H1 (cell line): ENCODE data around the gene HIBADH. TPM values are rescaled to one million over a fixed set of nuclear protein-coding genes. Genes with fewer than 3 reads are reported as not detected.

Source experiments
- CTCF ChIA-PET: fragments of 300-600 bp; sonication (Branson Sonifier 250); formaldehyde crosslinking; loops from one replicate; lab custom pipeline; 2021; ENCODE audit not compliant: partially characterized antibody; lab: Charles Lee
- POLR2A ChIA-PET: fragments of 300-600 bp; sonication (Branson Sonifier 250); formaldehyde crosslinking; loops from one replicate; lab custom pipeline; 2021; ENCODE audit warnings: inconsistent platforms; ENCODE audit not compliant: partially characterized antibody; lab: Charles Lee
- DNase-seq, 2 experiments: peaks; one replicate each; pipeline versions ENCODE4 v3.0.0 to v3.0.0-alpha.2; 2010 to 2022; ENCODE audit warnings: low spot score in 2 of 2, low read depth in 1 of 2, mixed read lengths in 1 of 2
- FAIRE-seq: peaks from 2 replicates; lab custom pipeline; 2011; peaks lifted over from hg19 to GRCh38; lab: Jason Lieb, UNC
- H2AFZ ChIP-seq: 2 replicates; pipeline ENCODE4 v1.8.1; 2012; ENCODE audit warnings: low read length, inconsistent platforms
- H2AK5ac ChIP-seq: 2 replicates; pipeline ENCODE4 v1.6.1; 2013; ENCODE audit warnings: low read depth, low read length
- H2BK120ac ChIP-seq: replicated peaks from 2 replicates; pipeline ENCODE3; 2013; ENCODE audit warnings: low read depth, low read length, inconsistent platforms
- H2BK12ac ChIP-seq: 2 replicates; pipeline ENCODE4 v1.6.1; 2013; ENCODE audit warnings: low read depth, low read length
- H2BK15ac ChIP-seq: 2 replicates; pipeline ENCODE4 v1.6.1; 2013; ENCODE audit warnings: low read length
- H2BK20ac ChIP-seq: 2 replicates; pipeline ENCODE4 v1.6.1; 2013; ENCODE audit warnings: low read length
- H2BK5ac ChIP-seq: 2 replicates; pipeline ENCODE4 v1.6.1; 2013; ENCODE audit warnings: low read depth, low read length
- H3K14ac ChIP-seq: 2 replicates; pipeline ENCODE4 v1.6.1; 2013; ENCODE audit warnings: inconsistent platforms; ENCODE audit not compliant: insufficient read length
- H3K18ac ChIP-seq: 2 replicates; pipeline ENCODE4 v1.6.1; 2013; ENCODE audit warnings: low read length; ENCODE audit errors: extremely low read depth
- H3K23ac ChIP-seq: 2 replicates; pipeline ENCODE4 v1.6.1; 2013; ENCODE audit warnings: inconsistent platforms; ENCODE audit not compliant: insufficient read length
- H3K23me2 ChIP-seq: 2 replicates; pipeline ENCODE4 v1.6.1; 2013; ENCODE audit warnings: low read depth, low read length
- H3K27ac ChIP-seq: 2 replicates; pipeline ENCODE4 v1.6.1; 2011; ENCODE audit warnings: low read depth, low read length, inconsistent platforms
- H3K27me3 ChIP-seq, 4 experiments: replicated peaks in 1 of 4; 1 replicate in 1 of 4; 2 replicates in 3 of 4; pipeline versions ENCODE4 v1.6.1 to v1.8.1; 2011 to 2013; ENCODE audit warnings: low read length in 3 of 4, mild to moderate bottlenecking in 3 of 4, inconsistent platforms in 2 of 4, mixed read lengths in 2 of 4, moderate library complexity in 1 of 4; ENCODE audit not compliant: control insufficient read depth in 3 of 4, insufficient read depth in 3 of 4; ENCODE audit errors: extremely low read depth in 1 of 4
- H3K36me3 ChIP-seq, 4 experiments: 2 replicates each; pipeline versions ENCODE4 v1.6.1 to v1.8.1; 2011 to 2013; ENCODE audit warnings: mild to moderate bottlenecking in 4 of 4, low read length in 3 of 4, moderate library complexity in 2 of 4, control low read depth in 1 of 4, inconsistent platforms in 1 of 4; ENCODE audit not compliant: insufficient read depth in 4 of 4, control insufficient read depth in 2 of 4
- H3K4ac ChIP-seq: replicated peaks from 2 replicates; pipeline ENCODE3; 2013; ENCODE audit warnings: low read length, low read depth, mixed read lengths, inconsistent platforms; ENCODE audit not compliant: insufficient read length
- H3K4me1 ChIP-seq, 4 experiments: replicated peaks in 1 of 4; 1 replicate in 1 of 4; 2 replicates in 3 of 4; pipeline versions ENCODE4 v1.6.1 to v1.8.1; 2011 to 2013; ENCODE audit warnings: low read length in 3 of 4, inconsistent platforms in 2 of 4, mixed read lengths in 1 of 4; ENCODE audit not compliant: insufficient read depth in 4 of 4, control insufficient read depth in 3 of 4
- H3K4me2 ChIP-seq, 2 experiments: 2 replicates each; pipeline versions ENCODE4 v1.6.1 to v1.8.1; 2011 to 2013; ENCODE audit warnings: low read depth in 2 of 2, low read length in 2 of 2, control low read depth in 1 of 2, inconsistent platforms in 1 of 2, mild to moderate bottlenecking in 1 of 2; ENCODE audit not compliant: insufficient read depth in 1 of 2
- H3K4me3 ChIP-seq, 4 experiments: fragments of 200-600, 300-600 bp in 1 of 4; sonication (generic), shearing (Covaris generic), sonication (Bioruptor Twin) in 1 of 4; 2 replicates each; pipeline versions ENCODE4 v1.5.1 to v1.8.1; 2011 to 2016; ENCODE audit warnings: low read length in 4 of 4, low read depth in 3 of 4, control low read depth in 2 of 4, inconsistent platforms in 2 of 4, mild to moderate bottlenecking in 2 of 4, mixed read lengths in 1 of 4, moderate library complexity in 1 of 4; ENCODE audit not compliant: insufficient read depth in 2 of 4; ENCODE audit errors: extremely low read depth in 1 of 4
- H3K56ac ChIP-seq: replicated peaks from 2 replicates; pipeline ENCODE3; 2013; ENCODE audit warnings: low read depth, mild to moderate bottlenecking, mixed read lengths, low read length, inconsistent platforms; ENCODE audit not compliant: insufficient read length
- H3K79me1 ChIP-seq: 2 replicates; pipeline ENCODE4 v1.6.1; 2013; ENCODE audit warnings: low read depth, low read length, control low read depth
- H3K79me2 ChIP-seq, 2 experiments: 2 replicates each; pipeline versions ENCODE4 v1.6.1 to v1.8.1; 2012 to 2013; ENCODE audit warnings: low read length in 2 of 2, mild to moderate bottlenecking in 2 of 2, inconsistent platforms in 1 of 2; ENCODE audit not compliant: insufficient read depth in 2 of 2, control insufficient read depth in 1 of 2
- H3K9ac ChIP-seq, 4 experiments: replicated peaks in 1 of 4; 1 replicate in 1 of 4; 2 replicates in 3 of 4; pipeline versions ENCODE4 v1.6.1 to v1.8.1; 2011 to 2013; ENCODE audit warnings: low read depth in 3 of 4, low read length in 3 of 4, control low read depth in 2 of 4, mild to moderate bottlenecking in 2 of 4, moderate library complexity in 2 of 4, inconsistent platforms in 1 of 4; ENCODE audit errors: extremely low read depth in 1 of 4
- H3K9me3 ChIP-seq, 2 experiments: 2 replicates each; pipeline versions ENCODE4 v1.6.1 to v1.8.1; 2012 to 2013; ENCODE audit warnings: mild to moderate bottlenecking in 2 of 2, moderate library complexity in 2 of 2, control low read depth in 1 of 2, inconsistent platforms in 1 of 2, low read depth in 1 of 2, low read length in 1 of 2, mixed read lengths in 1 of 2; ENCODE audit not compliant: insufficient read depth in 2 of 2
- H4K20me1 ChIP-seq, 2 experiments: replicated peaks in 1 of 2; 2 replicates each; pipeline versions ENCODE3 to v1.8.1; 2011 to 2013; ENCODE audit warnings: inconsistent platforms in 2 of 2, low read length in 2 of 2, mild to moderate bottlenecking in 1 of 2; ENCODE audit not compliant: insufficient read depth in 2 of 2, control insufficient read depth in 1 of 2
- H4K5ac ChIP-seq: 2 replicates; pipeline ENCODE4 v1.6.1; 2013; ENCODE audit warnings: low read length, low read depth, mixed read lengths, inconsistent platforms; ENCODE audit not compliant: insufficient read length
- H4K8ac ChIP-seq: 2 replicates; pipeline ENCODE4 v1.8.0; 2013; ENCODE audit warnings: mild to moderate bottlenecking, moderate library complexity, low read length, inconsistent platforms; ENCODE audit not compliant: insufficient read depth; ENCODE audit errors: extremely low read depth
- H4K91ac ChIP-seq: replicated peaks from 2 replicates; pipeline ENCODE3; 2013; ENCODE audit warnings: low read length, mixed read lengths, inconsistent platforms; ENCODE audit not compliant: insufficient read length
- CBX5 ChIP-seq: fragments of 300-800, 300-1000 bp; sonication (generic); IDR thresholded peaks from 2 replicates; pipeline ENCODE4 v1.7.1; 2016; ENCODE audit warnings: antibody characterized with exemption, low read length, low read depth
- CHD2 ChIP-seq: IDR thresholded peaks from 2 replicates; pipeline ENCODE4 v1.6.1; 2012; ENCODE audit warnings: low read length, improper control_type of control experiment
- JUN ChIP-seq: IDR thresholded peaks from 2 replicates; pipeline ENCODE4 v1.6.1; 2011; ENCODE audit warnings: low read depth, mild to moderate bottlenecking, improper control_type of control experiment, low read length
- NANOG ChIP-seq: IDR thresholded peaks from 2 replicates; pipeline ENCODE4 v1.6.1; 2011; ENCODE audit warnings: low read length, low read depth, mild to moderate bottlenecking, inconsistent platforms; ENCODE audit not compliant: insufficient read depth, poor library complexity, severe bottlenecking
- NRF1 ChIP-seq: IDR thresholded peaks from 2 replicates; pipeline ENCODE4 v1.6.1; 2011; ENCODE audit warnings: mild to moderate bottlenecking, low read depth, low read length, improper control_type of control experiment
- POLR2AphosphoS5 ChIP-seq: IDR thresholded peaks from 2 replicates; pipeline ENCODE4 v1.6.1; 2011; ENCODE audit warnings: low read depth, low read length
- RXRA ChIP-seq: IDR thresholded peaks from 2 replicates; pipeline ENCODE4 v1.6.1; 2011; ENCODE audit warnings: low read depth, mild to moderate bottlenecking, low read length, moderate library complexity; ENCODE audit not compliant: insufficient read depth
- SP1 ChIP-seq: IDR thresholded peaks from 2 replicates; pipeline ENCODE4 v1.6.1; 2011; ENCODE audit warnings: low read depth, low read length
- TAF7 ChIP-seq: optimal IDR thresholded peaks from 2 replicates; pipeline ENCODE3; 2011; ENCODE audit warnings: low read depth, mild to moderate bottlenecking, inconsistent platforms, low read length, moderate library complexity, borderline replicate concordance
- TEAD4 ChIP-seq: IDR thresholded peaks from 2 replicates; pipeline ENCODE4 v1.6.1; 2012; ENCODE audit warnings: low read depth, low read length, inconsistent platforms, mixed read lengths
- YY1 ChIP-seq: IDR thresholded peaks from 2 replicates; pipeline ENCODE4 v1.6.1; 2011; ENCODE audit warnings: low read depth, mild to moderate bottlenecking, low read length
- WGBS, 2 experiments: shearing (Covaris generic) in 1 of 2; methylation state at CpG; one replicate each; pipeline versions ENCODE4 v1.1.6 to v1.1.7; 2013 to 2015; ENCODE audit warnings: low lambda C conversion rate in 2 of 2, mixed read lengths in 2 of 2, inconsistent platforms in 1 of 2, low coverage in 1 of 2, missing lambda C conversion rate in 1 of 2; ENCODE audit not compliant: insufficient replicate concordance in 2 of 2, insufficient coverage in 1 of 2, insufficient read length in 1 of 2; ENCODE audit errors: extremely low coverage in 1 of 2, missing lambda C conversion rate in 1 of 2; 5-methylcytosine and 5-hydroxymethylcytosine counted together
- polyA plus RNA-seq, 7 experiments: library from polyadenylated mRNA; depleted of rRNA in 3 of 7; stranded (reverse) in 5 of 7; unstranded in 2 of 7; fragments of >200 nt in 5 of 7; fragments of 200-250 nt in 2 of 7; gene quantifications; 1 replicate in 5 of 7; 2 replicates in 1 of 7; 4 replicates in 1 of 7; pipeline versions ENCODE4 v1.2.1 to v1.2.3, GENCODE V29; 2011 to 2013; ENCODE audit warnings: missing spikeins in 2 of 7, mixed read lengths in 2 of 7
- total RNA-seq: library from RNA; stranded (reverse); fragmentation: NEBNext Ultra II Directional; extraction: Animal tissue kit (Norgen Biotek cat#: 25700); gene quantifications from 2 replicates; pipeline ENCODE4 v1.2.1, GENCODE V29; 2021
- TF ChIP-seq, protein P1 (sequence below): IDR thresholded peaks from 2 replicates; pipeline ENCODE4 v1.6.1; 2012; ENCODE audit warnings: low read length, inconsistent platforms

Gene HIBADH
- total and polyA plus RNA-seq, 2 of the 8 experiments (the other 6 are each of a cell fraction or from before 2014, with no cell fraction given): 30.1 to 39.5 TPM

DNA sequence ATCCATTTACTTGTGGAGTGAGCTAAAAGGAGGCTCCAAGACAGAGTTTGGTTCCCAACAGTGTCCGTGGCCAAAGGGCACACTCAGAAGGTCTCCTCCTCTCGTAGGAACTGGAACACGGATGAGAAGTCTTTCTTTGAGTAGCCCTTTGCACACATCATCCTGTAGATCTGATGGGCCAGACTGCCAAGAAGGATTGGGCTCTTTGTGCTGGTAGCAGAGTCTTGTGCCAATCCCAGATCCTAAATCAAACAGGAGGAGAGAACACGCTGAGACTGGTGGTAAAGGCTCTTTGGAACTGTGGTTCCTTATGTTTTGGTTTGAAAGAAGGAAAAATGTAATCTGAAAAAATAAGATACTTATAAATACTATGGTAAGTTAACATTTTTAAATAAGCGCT lies 136.6 kb downstream of the HIBADH start:
- TF ChIP-seq POLR2AphosphoS5 (no peak), RXRA (no peak), NRF1 (no peak), CBX5 (no peak), NANOG (no peak), CHD2 (no peak), JUN (no peak), SP1 (no peak), TAF7 (no peak), TEAD4 (no peak), YY1 (no peak)
- TF ChIP-seq, protein P1, sequence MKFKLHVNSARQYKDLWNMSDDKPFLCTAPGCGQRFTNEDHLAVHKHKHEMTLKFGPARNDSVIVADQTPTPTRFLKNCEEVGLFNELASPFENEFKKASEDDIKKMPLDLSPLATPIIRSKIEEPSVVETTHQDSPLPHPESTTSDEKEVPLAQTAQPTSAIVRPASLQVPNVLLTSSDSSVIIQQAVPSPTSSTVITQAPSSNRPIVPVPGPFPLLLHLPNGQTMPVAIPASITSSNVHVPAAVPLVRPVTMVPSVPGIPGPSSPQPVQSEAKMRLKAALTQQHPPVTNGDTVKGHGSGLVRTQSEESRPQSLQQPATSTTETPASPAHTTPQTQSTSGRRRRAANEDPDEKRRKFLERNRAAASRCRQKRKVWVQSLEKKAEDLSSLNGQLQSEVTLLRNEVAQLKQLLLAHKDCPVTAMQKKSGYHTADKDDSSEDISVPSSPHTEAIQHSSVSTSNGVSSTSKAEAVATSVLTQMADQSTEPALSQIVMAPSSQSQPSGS: no peak
- TF ChIP-seq, all 59 proteins: peak for 0
- FAIRE-seq (no peak), DNase-seq (no peak)
- ChIA-PET POLR2A (no interaction called here), CTCF (no interaction called here)
- Histone ChIP-seq H3K27me3 (no peaks in the 10 kb centered on the region), H3K9me3 (no peaks in the 10 kb centered on the region), H3K4me1 (no peaks in the 10 kb centered on the region), H2BK120ac (no peak overlapping the region), H3K4me2 (no peak overlapping the region), H3K23ac (no peak overlapping the region), H3K4ac (no peak overlapping the region), H3K23me2 (no peaks in the 10 kb centered on the region), H3K14ac (no peak overlapping the region), H4K20me1 (no peaks in the 10 kb centered on the region), H2AK5ac (no peak overlapping the region), H3K79me1 (no peaks in the 10 kb centered on the region), H4K5ac (no peak overlapping the region), H2BK20ac (no peak overlapping the region), H2BK12ac (no peak overlapping the region), H2BK5ac (no peak overlapping the region), H3K4me3 (no peak overlapping the region), H3K56ac (no peak overlapping the region), H2AFZ (no peak overlapping the region), H4K8ac (no peak overlapping the region), H3K18ac (no peak overlapping the region), H3K79me2 (no peaks in the 10 kb centered on the region), H3K9ac (no peak overlapping the region), H4K91ac (no peak overlapping the region), H2BK15ac (no peak overlapping the region), H3K27ac (no peak overlapping the region), H3K36me3 (peaks cover 0 to 22% (median 6%) of the 10 kb centered on the region in 4 experiments; a peak in 5 of 8 replicates)
- 85% methylated on average over 5 of the region's 5 CpGs; no CpG with 5 or more reads in 1 of the 2 experiments for WGBS, 2 experiments
